ENCODE measurements around the gene PLP1.
"Not testable (repeated sequence)": the region's sequence is repeated elsewhere in the genome, so short reads cannot be mapped to it uniquely, and the experiment has no call there.

Gene PLP1

GRCh38 chrX:103776546-103776945 is at the start of gene PLP1:
TSS of gene PLP1 (plus strand) at chrX:103776840. CDS start at chrX:103776996, 156 bp downstream.
- DNase-seq: no peak

GRCh38 chrX:103727115-103727514 is 49.5 kb upstream of the PLP1 start:
- DNase-seq: no peak

- no peak for DNase-seq
Observed at GRCh38 chrX:103729015-103729414, 47.6 kb upstream of the PLP1 start.

- DNase-seq: no peak
Observed at GRCh38 chrX:103730147-103730795, 46.4 kb upstream of the PLP1 start.

GRCh38 chrX:103730796-103731493 is 45.7 kb upstream of the PLP1 start:
- no peak for DNase-seq

GRCh38 chrX:103733017-103733416 is 43.6 kb upstream of the PLP1 start:
- no peak for DNase-seq

- DNase-seq: no peak
Observed at GRCh38 chrX:103734125-103734760, 42.4 kb upstream of the PLP1 start.

GRCh38 chrX:103737696-103738095 is 38.9 kb upstream of the PLP1 start:
- no peak for DNase-seq

GRCh38 chrX:103739421-103739820 is 37.2 kb upstream of the PLP1 start:
- no peak for DNase-seq

GRCh38 chrX:103741879-103742278 is 34.8 kb upstream of the PLP1 start:
- no peak for DNase-seq

GRCh38 chrX:103742339-103742738 is 34.3 kb upstream of the PLP1 start:
- no peak for DNase-seq

- no peak for DNase-seq
Observed at GRCh38 chrX:103747163-103747562, 29.5 kb upstream of the PLP1 start.

- no peak for DNase-seq
Observed at GRCh38 chrX:103754401-103754800, 22.2 kb upstream of the PLP1 start.

- no peak for DNase-seq
Observed at GRCh38 chrX:103756736-103757135, 19.9 kb upstream of the PLP1 start.

- DNase-seq: no peak
Observed at GRCh38 chrX:103758555-103758954, 18.1 kb upstream of the PLP1 start.

- not testable (repeated sequence) for DNase-seq
Observed at GRCh38 chrX:103763541-103763940, 13.1 kb upstream of the PLP1 start.

GRCh38 chrX:103766813-103767555 is 9.7 kb upstream of the PLP1 start:
- DNase-seq: not testable (repeated sequence)

- no peak for DNase-seq
Observed at GRCh38 chrX:103773445-103773844, 3.2 kb upstream of the PLP1 start.

- DNase-seq: no peak
Observed at GRCh38 chrX:103774070-103774642, 2.5 kb upstream of the PLP1 start.

- no peak for DNase-seq
Observed at GRCh38 chrX:103779141-103779789, 2.6 kb downstream of the PLP1 start.

GRCh38 chrX:103780336-103781061 is 3.9 kb downstream of the PLP1 start:
- DNase-seq: no peak

GRCh38 chrX:103781062-103781402 is 4.4 kb downstream of the PLP1 start:
- no peak for DNase-seq

Data from CD4-positive, alpha-beta T cell treated with Interleukin-17A for 1 hour (primary cell).